GM19023 (cell line): Measurements from ENCODE around the gene PNMA8B.

Source experiments
- ATAC-seq: cut with Tn5 transposase; IDR thresholded peaks from one replicate; pipeline ENCODE4 v1.9.1; 2021; ENCODE audit warnings: mild to moderate bottlenecking, moderate library complexity; ENCODE audit not compliant: unreplicated experiment

PNMA8B gene

DNA sequence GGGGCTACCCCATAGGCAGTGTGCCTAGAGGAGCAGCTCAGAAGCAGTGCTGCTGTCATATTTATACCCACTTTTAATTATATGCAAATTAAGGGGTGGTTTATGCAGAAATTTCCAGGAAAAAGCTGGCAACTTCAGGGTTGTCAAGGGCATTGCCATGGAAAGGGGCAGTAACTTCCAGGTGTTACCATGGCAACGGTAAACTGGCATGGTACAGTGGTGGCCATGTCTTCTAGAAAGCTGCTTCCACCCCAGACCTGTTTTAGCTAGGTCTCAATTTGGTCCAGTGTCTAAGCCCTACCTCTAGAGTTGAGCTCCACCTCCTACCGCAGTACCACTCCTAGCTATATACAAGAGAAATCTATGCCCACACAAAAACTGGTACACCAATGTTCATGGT is 35.6 kb downstream of the PNMA8B start:
- ATAC-seq, result no peak

DNA sequence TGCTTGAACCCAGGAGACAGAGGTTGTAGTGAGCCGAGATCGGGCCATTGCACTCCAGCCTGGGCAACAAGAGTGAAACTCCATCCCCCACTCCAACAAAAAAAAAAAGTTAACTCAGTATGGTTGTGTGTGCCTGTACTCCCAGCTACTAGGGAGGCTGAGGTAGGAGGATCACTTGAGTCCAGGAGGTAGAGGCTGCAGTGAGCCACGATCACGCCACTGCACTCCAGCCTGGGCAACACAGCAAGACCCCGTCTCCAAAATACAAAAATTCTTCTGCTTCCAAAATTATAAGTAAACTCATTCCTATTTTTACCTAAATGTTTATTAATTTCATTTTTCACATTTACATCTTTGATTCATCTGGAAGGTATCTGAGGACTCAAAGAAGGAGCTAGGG is 38.7 kb downstream of the PNMA8B start:
- no peak for ATAC-seq

DNA sequence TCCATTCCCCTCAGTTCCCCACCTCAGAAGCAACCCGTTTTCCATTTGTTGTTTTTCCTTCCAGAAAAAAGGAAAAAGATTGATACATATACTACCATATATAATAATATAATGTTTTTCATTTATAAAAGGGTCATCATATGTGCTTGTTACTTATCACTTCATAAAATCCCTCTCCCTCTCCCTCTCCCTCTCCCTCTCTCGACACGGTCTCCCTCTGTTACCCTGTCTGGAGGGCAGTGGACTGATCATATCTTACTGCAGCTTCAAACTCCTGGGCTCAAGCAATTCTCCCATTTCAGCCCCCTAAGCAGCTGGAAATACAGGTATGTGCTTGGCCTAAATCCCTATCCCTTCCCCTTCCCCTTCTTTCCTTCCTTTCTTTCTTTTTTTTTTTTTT is 41.4 kb downstream of the PNMA8B start:
- no peak for ATAC-seq

DNA sequence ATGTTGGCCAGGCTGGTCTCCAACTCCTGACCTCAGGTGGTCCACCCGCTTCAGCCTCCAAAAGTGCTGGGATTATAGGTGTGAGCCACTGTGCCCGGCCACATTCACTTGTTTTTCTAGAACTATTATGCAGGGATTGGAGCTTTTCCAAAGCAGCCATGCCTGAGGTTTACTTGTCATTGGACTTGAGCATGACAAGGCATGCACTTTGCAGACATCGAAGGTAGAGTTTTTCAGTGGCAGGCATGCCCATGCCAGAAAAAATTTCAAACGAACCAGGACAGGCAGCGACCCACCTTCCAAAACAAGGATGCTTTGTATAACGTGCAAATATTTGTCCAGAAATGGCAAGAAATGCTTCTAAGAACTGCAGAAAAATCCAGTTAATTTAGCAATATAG is 42.0 kb downstream of the PNMA8B start:
- ATAC-seq, result no peak

DNA sequence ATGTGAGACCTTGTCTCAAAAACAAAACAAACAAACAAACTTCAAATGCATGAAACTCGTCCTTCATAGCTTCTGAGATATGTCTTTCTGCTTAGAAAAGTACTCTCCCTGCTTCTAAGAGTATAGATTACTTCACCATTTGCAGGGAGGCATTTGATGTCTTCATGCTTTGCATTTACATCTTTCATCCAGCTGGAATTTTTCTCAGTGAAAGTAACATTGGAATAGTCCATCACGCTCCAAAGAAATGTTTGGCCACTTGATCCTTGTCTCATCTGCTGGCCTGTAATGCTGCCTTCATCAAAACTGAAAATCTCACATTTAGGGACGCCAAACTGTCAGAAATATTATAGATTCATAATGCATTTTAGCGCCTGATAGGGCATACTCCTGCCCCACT is 43.5 kb downstream of the PNMA8B start:
- ATAC-seq, result no peak

DNA sequence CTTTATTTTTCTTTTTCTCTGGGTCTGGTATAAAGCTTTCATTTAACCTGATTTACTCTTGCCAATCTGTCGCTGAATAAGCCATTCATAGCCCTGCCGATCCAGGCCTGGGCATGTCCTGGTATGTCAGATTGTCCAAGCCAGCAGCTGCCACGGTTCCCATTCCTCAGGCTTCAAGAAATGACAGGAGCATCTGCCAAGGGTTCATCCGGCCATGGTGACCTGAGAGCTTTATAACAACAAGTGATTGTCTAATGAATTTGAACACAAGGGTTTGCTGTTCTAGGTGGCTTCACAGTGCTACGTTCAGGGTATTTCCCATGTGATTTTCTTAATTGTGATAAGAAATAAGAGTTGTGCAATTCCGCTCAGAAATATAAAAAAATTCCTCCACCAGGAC is 44.3 kb downstream of the PNMA8B start:
- no peak for ATAC-seq

DNA sequence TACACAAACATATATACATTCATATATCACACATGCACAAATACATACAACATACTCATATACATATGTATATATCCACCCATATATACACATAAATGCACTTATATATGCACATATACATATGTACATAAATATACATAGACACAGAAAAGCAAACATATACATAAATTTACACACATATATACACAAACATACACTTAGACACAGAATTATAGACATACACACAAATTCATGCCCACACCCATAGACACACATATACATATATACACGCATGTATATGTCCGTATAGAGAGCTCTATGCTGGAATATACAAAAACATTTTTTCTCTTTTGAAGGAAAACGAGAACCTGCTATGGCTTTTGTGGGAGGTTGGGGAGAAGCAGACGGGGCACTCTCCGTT is 44.9 kb downstream of the PNMA8B start:
- ATAC-seq, result no peak

DNA sequence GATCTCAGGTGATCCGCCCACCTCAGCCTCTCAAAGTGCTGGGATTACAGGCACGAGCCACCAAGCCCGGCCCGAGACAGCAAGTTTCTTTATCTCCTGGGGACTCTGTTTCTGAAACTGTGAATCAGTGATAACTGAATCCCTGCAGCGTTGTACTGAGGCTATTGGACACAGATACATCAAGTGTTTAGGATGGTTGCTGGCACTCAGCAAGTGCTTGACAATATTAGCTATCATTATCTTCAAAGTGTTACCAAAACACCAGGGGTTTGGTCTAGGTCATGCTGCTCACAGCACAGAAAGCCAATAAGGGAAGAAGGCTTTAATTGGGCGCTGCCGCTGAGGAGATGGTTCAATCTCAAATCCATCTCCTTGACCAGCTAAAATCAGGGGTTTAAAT is 46.4 kb downstream of the PNMA8B start:
- ATAC-seq, result no peak

DNA sequence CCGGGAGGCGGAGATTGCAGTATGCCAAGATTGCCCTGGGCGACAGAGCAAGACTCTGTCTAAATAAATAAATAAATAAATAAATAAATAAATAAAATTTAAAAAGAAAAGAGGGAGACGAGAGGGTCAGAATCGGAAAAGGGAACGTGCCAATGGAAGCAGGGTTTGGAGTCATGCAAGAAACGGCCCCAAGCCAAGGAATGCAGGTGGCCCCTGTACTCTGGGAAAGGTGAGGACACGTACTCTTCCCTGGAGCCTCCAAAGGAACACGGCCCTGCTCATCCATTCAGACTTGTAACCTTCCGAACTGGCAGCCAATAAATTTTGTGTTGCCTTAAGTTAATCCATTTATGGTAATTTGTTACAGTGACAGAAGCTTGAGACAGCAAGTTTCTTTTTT is 47.1 kb downstream of the PNMA8B start:
- no peak for ATAC-seq

DNA sequence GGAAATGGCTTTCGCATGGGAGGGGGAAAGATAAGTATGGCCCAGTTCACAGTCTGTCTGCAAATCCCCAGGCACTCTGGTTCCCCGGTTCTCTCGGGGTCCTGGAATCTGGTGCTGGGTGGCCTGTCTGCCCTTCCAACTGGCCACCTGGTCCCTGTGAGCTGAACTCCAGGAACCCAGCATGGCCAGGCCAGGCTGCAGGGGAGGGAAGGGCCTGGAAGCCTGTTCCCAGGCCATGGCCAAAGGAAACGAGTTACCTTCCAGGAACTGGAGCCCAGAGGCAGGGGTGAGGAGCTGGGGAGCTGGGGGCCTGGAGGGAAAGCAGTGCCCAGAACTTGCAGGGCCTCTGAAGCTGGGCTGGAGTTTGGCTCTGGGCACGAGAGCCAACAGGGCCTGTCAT is 47.8 kb downstream of the PNMA8B start:
- no peak for ATAC-seq

DNA sequence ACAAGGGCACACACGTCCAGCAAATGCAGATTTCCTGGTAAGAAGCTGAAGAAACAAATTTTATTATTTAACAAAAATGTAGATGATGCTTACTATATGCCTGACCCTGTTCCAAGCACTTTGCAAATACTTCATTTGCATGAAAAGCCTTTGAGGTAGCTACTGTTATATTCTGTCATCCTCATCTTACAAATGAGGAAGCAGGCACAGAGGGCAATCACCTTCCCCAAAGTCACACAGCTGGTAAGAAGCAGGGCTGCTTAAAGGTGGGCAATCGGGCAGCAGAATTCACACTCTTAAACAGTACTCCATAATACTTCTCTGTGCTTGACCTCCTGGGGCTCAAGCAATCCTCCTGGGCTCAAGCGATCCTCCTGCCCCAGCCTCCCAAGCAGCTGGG is 48.7 kb downstream of the PNMA8B start:
- ATAC-seq, result no peak

DNA sequence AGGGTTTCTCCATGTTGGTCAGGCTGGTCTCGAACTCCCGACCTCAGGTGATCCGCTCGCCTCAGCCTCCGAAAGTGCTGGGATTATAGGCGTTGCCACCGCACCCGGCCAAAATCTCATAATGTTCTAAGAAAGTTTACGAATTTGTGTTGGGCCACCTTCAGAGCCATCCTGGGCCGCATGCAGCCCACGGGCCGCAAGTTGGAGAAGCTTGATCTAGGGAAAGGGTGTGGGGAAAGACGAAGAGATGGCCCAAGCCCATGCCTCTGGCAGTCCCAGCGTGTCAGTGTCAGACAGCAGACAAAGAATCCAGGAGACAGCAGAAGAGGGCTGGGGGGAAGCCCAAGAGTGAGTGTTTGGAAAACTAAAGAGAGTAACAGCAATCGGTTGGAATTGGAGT is 49.6 kb downstream of the PNMA8B start:
- no peak for ATAC-seq

DNA sequence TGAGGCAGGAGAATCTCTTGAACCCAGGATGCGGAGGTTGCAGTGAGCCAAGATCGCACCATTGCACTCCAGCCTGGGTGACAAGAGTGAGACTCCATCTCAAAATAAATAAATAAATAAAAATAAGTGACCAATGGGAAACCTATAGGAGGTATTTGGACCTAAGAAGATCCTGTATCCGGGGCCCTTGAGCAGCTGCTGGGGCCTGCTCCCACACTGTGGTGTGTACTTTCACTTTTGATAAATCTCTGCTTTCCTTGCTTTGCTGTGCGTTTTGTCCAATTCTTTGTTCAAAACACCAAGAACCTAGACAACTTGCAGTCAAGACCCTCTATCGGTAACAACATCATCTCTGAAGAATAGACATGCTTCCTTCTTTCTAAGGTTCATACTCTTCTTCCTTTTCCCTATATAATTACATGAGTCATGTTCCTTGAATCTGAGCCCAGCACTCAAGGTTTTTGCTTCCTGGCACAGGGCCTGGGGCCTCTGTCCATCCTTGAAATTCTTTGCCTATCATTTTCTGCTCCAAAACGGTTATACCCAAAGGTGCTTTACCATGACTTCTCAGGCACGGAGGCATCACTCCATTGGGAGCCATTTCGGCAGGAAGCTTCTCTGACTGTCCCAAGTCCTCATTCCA is 52.7 kb downstream of the PNMA8B start:
- no peak for ATAC-seq

DNA sequence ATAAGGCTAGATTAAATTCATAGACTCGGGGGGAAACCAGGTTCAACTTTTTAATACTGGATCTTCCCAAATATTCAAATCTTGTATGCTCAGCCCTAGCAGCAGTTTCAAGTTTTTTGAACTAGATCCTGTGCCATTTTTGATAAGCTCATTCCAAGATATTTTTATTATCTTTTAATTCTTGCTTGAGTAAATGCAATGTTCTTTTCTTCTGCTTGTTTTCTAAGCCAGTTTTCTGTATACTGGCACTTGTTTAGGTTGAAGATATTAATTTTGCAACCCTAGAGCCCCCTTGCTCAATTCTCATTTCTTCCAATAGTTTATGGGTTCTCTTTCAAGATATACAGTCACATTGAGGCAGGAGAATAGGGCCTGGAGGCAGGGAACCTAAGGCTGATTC is 53.8 kb downstream of the PNMA8B start:
- no peak for ATAC-seq
